DMS 273 treated with DMSO at 0.1 percent for 48 hours (cell line): ENCODE results near the gene DOCK1.

ENCODE experiments used
- DNase-seq: peaks from one replicate; lab custom pipeline; 2025; lab: John Stamatoyannopoulos, UW

The DOCK1 gene

GRCh38 chr10:127142856-127143255 is 237.6 kb downstream of the DOCK1 start:
- DNase-seq = no peak

GRCh38 chr10:127145173-127145572 is 239.9 kb downstream of the DOCK1 start:
- no peak for DNase-seq

DNA sequence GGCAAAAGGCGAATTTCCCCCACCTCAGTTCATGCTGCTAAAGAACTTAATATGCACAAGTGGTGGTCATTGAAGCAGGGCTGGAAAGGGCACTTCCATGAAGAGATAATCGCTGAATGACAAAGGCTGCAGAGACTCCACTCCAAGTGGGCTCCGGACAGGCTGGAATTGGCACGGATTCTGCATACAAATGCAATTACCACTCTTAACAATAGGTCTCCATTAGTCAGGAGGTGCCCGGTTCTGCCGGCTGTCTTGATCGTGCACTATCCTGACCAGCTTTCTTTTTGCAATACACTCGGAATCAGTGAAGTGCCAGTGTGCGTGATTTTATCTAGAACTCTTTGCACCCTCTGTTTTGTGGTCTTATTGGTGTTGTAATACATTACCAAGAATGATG is 241.4 kb downstream of the DOCK1 start:
- no peak for DNase-seq

DNA sequence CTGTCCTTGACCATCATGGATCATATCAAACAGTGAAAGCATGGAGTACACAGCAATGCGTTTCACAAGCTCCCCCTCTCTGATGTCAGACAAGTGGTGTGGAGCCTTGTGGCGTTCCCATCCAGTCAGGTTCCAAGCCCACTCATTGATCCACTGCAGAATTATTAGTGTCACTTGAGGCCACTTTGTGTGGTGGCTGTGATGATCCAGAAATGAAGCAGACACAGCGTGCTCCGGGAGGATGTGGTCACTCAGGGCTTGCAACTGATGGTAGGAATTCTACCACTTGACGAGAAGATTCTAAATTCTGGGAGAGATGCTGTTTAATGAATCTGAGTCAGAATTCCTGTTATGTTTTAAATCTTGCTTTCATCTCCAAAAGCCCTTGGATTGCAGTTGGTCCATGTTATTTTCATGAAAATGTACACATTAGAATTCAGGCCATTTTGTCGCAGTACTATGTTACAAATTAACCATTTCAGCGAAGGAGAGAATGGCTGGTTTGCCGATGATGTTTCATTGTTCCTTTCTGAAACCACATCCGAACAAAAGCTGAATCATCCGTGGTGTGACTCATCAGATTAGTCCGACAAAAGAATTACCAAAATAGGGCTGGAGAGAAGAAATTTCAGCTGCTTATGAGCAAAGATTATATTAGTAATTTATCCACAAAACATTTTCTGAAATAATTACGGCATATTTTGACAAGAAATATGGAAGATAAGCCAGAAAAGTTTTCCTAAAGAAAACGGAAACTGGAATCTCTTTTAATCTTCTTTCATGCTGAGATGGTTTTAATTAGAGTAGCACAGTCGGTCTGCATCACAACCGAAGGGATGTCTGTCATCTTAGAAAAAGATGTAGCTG is 243.1 kb downstream of the DOCK1 start:
- DNase-seq = no peak

DNA sequence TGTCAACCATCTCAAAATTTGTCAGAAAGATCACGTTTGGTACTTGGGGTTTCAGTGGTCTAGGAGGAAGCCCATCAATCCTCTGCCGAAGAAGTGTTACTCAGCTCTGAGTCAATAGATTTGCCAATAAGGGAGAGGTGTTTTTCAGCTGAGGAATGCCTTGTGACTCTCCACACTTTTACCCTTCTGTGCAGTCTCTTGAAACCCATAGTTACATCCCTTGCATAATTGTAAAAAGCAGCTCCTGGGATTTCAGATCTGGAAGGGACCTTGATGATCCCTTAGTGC is 243.6 kb downstream of the DOCK1 start:
- no peak for DNase-seq

DNA sequence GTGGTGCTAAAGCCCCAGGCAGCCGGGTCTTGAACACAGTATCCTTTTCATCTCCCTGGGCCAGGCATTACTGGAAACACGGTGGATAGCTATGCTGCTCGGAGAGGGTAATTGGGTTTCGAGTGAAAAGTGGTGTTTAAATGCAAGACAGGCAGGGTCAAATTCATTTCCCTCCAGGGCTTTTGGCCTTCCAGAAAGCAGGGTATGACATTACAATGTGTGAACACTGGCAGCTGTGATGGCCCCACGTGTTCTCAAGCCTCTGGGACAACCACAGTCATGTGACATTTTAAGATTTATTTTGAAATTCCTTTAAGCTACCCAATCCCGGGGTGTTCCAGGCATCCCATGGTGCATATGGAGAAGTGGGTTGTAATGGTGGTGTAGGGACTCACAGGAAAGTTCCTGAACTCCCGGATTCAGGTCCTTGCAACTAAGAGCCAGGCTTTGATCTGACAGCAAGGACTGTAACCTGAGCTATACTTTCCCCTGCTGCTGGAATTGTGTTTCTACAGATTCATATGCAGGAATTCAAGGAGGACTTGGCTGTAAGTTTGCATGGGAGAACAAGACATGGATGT is 244.4 kb downstream of the DOCK1 start:
- DNase-seq = no peak

DNA sequence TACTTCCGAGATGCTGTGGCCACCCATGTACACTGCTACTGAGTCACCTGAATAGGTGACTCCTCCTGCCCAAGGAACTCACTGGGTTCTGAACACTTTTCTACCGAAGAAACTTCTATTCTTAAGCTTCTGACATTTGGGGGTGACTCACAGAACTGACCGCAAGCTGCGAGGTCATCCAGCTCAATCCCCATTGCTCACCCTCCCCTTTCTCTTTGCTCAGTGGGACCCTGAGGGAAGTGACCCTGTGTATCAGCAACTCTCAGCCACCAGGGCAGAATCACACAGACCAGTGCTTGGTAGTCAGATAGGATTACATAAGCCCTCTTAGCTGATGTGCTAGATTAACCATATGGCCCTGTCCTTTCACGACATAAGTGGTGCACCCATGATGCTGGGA is 244.9 kb downstream of the DOCK1 start:
- DNase-seq = no peak

- DNase-seq = no peak
Observed at GRCh38 chr10:127151541-127151940, 246.3 kb downstream of the DOCK1 start.

GRCh38 chr10:127151981-127152699 is 246.9 kb downstream of the DOCK1 start:
- no peak for DNase-seq

- DNase-seq = no peak
Observed at GRCh38 chr10:127153181-127153580, 248.0 kb downstream of the DOCK1 start.

DNA sequence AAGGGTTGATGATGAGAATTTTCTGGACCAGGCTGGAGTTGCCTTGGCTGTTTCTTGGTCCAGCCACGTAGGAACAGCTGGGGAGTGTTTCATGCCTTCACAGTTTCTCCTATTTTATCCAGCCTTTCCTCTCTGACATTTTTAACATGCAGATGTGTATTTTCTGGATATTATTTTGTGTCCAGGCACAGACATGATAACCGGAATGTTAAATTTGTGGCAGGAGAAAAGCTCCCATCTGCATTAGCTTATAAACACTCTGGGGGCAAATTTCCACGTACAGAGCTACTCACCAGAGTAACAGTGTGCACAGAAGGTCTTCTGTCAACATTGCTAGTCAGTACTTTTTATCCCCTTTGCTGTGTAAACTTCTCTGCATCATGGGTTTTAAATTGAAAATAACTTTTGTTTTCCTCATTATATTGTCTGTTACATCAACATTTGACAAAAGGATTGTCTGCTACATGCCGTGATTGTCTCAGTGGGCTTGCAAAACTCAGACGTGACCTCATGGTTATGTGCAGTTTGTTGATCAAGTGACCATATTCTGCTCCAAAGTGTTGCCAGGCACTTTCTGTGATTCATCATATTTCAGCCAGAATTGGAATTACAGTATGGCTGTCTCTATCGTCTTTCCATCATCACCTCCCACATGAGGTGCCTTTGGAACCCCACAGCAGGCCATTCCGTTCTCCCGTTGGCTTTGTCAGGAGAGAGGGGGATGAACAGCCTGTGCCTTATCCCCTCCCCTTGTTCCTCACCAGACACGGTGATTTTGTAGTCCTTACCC is 249.8 kb downstream of the DOCK1 start:
- no peak for DNase-seq

DNA sequence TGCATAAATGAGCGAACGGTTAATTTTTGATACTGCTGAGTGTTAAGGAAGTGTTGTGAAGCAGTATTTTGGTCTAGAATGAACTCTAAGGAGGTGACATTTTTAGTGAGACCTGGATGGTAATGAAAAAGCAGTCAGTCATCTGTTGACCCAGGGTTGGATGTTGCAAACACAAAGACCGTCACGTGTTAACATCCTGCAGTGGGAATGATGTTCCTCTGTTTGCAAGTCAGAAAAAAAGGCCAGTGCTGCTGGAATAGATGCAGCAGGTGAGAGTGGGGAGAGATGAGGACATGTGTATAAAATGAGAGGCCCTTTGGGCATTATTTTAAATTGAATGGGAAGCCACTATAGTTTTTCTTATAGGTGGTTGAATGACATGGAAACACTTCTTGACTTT is 251.9 kb downstream of the DOCK1 start:
- DNase-seq = no peak

GRCh38 chr10:127157506-127158200 is 252.4 kb downstream of the DOCK1 start:
- DNase-seq = no peak

- no peak for DNase-seq
Observed at GRCh38 chr10:127158662-127159061, 253.4 kb downstream of the DOCK1 start.

DNA sequence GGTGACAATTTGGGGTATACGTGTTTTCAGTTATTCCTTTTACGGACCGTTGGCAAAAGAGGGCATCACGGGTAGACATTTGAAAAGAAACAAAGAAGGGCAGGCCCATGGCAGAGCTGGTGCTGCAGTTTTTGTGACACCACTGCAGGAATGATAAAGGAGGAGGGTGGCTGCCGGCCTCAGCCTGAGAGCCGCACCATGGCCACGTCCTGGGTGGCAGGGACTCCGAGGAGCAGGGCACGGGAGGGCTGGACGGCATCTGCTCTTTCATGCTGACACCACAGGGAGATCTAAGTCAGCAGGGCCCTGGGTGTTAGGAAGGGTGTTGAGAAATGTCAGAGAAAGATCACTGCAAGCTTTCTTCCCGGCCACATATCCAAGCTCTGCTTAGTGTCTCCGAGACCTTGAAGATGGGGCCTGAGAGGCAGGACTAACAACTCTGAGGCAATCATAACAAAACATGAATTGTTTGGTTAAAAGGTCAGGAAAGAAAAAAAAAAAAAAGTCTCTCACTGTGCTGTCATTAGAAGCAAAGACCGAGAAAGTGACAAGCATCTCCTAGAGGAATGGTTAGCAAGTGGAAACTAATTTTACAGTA is 254.5 kb downstream of the DOCK1 start:
- DNase-seq = no peak

DNA sequence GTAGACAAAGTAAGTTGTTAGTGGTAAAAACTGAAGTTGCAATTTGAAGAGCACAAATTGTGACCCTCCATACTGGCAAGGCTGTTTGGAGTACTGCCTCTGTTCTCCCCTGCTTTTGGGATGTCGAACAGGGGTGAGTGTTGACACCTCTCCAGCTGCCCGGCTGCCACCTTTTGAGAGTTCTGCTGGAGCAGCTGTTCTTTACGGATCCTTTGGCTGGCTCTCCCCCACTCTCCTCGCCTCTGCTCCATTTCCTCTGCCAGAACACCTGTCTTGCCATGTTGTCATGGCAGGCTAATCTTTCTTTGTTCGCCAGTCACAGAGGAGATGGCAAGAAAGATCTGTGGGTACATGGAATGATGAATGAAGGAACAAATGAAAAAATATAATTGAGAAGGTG is 256.3 kb downstream of the DOCK1 start:
- no peak for DNase-seq

DNA sequence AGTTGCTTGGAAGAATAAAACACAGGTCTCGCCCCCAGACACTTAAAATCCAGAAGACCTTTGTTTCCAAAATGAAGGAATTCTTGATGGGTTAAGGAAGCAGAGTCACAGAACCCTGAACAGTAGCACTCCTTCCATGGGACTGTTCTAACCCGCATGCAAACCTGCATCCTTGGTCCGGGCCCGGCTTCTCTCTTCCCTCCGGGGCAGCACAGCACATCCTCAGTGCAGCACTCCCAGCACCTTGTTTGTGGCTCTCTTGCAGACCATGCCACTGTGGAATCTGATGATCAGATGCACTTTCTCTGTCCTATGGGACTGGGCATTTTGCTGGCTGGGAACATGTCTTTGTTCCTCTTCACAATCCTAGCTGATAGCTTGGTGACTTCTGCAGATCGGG is 257.6 kb downstream of the DOCK1 start:
- no peak for DNase-seq

- DNase-seq = no peak
Observed at GRCh38 chr10:127168261-127168660, 263.0 kb downstream of the DOCK1 start.

DNA sequence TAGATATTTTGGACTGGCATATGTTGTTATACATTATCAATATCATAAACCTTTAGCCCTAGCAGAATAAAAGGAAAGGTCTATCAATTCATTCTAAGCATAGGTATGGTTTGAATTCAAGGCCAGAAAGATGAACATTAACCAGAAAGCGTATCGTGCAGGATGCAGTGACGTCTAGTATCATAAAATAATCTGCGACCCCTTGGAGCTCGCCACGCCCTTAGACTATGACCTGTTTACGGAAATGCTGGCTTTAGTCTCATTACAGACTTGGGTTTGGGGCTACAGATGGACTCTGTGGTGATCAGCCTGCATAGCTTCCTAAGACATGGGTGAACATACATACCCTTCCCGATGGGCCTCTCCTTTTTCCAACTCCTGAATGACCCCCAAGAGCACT is 269.6 kb downstream of the DOCK1 start:
- DNase-seq = no peak

- no peak for DNase-seq
Observed at GRCh38 chr10:127175357-127176110, 270.3 kb downstream of the DOCK1 start.

GRCh38 chr10:127176649-127177048 is 271.4 kb downstream of the DOCK1 start:
- no peak for DNase-seq
